Loucy (cell line): ENCODE results near the gene NHLRC2.

Experiments used
- EZH2phosphoT487 ChIP-seq: fragments of 200-600 bp; IDR thresholded peaks from 2 replicates; pipeline ENCODE4 v1.6.1; 2018; ENCODE audit warnings: antibody characterized with exemption, mild to moderate bottlenecking, moderate library complexity, borderline replicate concordance
- TF ChIP-seq, protein P1 (sequence below): fragments of 200-600 bp; sonication (generic); conservative IDR thresholded peaks from 2 replicates; pipeline ENCODE4 v1.5.1; 2014; ENCODE audit warnings: mild to moderate bottlenecking, antibody characterized with exemption, low read length

- TF ChIP-seq, protein P1, sequence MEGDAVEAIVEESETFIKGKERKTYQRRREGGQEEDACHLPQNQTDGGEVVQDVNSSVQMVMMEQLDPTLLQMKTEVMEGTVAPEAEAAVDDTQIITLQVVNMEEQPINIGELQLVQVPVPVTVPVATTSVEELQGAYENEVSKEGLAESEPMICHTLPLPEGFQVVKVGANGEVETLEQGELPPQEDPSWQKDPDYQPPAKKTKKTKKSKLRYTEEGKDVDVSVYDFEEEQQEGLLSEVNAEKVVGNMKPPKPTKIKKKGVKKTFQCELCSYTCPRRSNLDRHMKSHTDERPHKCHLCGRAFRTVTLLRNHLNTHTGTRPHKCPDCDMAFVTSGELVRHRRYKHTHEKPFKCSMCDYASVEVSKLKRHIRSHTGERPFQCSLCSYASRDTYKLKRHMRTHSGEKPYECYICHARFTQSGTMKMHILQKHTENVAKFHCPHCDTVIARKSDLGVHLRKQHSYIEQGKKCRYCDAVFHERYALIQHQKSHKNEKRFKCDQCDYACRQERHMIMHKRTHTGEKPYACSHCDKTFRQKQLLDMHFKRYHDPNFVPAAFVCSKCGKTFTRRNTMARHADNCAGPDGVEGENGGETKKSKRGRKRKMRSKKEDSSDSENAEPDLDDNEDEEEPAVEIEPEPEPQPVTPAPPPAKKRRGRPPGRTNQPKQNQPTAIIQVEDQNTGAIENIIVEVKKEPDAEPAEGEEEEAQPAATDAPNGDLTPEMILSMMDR: no peak
- TF ChIP-seq EZH2phosphoT487: no peak
Measured at GRCh38 chr10:113908236-113908635, 53.8 kb downstream of the NHLRC2 start.
